ENCODE measurements around the gene VWCE.

- TF ChIP-seq CTCF (IDR thresholded peaks at IDR 0.05) (no peak), POLR2AphosphoS5 (IDR thresholded peaks at IDR 0.05) (no peak), POLR2A (IDR thresholded peaks at IDR 0.05) (no peak), EP300 (IDR thresholded peaks at IDR 0.05) (no peak)
Measured at GRCh38 chr11:61294717-61295595, at the start of gene VWCE.

Measured in upper lobe of left lung (tissue), 4 donors.